ENCODE data around the gene RRP1. TPM values are rescaled to one million over a fixed set of nuclear protein-coding genes. Genes with fewer than 3 reads are reported as not detected.

The RRP1 gene
- total and polyA plus RNA-seq, 2 of the 13 experiments (the other 11 are each of a cell fraction or from before 2014, with no cell fraction given) = 20.1 to 35.1 TPM

GRCh38 chr21:43811262-43812105 is 22.1 kb downstream of the RRP1 start (continued):
- no peak for TF ChIP-seq ZNF572 (CRISPR knock-in tag; IDR thresholded peaks at IDR 0.05)

GRCh38 chr21:43812139-43812821 is 22.9 kb downstream of the RRP1 start:
- Histone ChIP-seq H3K4me3 (replicated peaks in 1 of 3; ENCODE audit: insufficient read depth in 1 of 3, low read depth in 2 of 3, low read length in 3 of 3) (peak overlapping the region in 1 of 3 experiments; percentile 27; a peak in 1 of 6 replicates), H3K9ac (ENCODE audit: insufficient read depth, low read depth, low read length) (no peak overlapping the region), H3K4me1 (ENCODE audit: insufficient read depth, low read length) (peaks cover 60% of the 10 kb centered on the region), H4K20me1 (ENCODE audit: insufficient read depth, low read length) (no peaks in the 10 kb centered on the region), H3K79me2 (ENCODE audit: insufficient read depth, low read length) (no peaks in the 10 kb centered on the region), H3K4me2 (ENCODE audit: low read depth, low read length) (0 out of 2 replicates have a peak overlapping the region, but pooled peaks have one; percentile 5), H2AFZ (ENCODE audit: low read length) (no peak overlapping the region), H3K36me3 (replicated peaks in 1 of 2; ENCODE audit: control insufficient read depth in 1 of 2, insufficient read depth in 2 of 2, low read length in 2 of 2) (no peaks in the 10 kb centered on the region; a peak in 1 of 5 replicates), H3K9me3 (ENCODE audit: low read length) (no peaks in the 10 kb centered on the region), H3K27ac (ENCODE audit: extremely low read length, insufficient read depth, low read length) (no peak overlapping the region), H3K27me3 (ENCODE audit: control insufficient read depth in 1 of 2, insufficient read depth in 2 of 2, low read length in 2 of 2) (peaks cover under 1 to 3% of the 10 kb centered on the region in 2 experiments; a peak in 3 of 5 replicates)
- 42% methylated on average over 15 of the region's 27 CpGs for WGBS (ENCODE audit: low lambda C conversion rate)
- intact Hi-C loops (cut with micrococcal nuclease; ENCODE audit: unreplicated experiment) (loop anchor here (10.0 kb wide), 1 partner anchor 103 kb away; no protein-coding TSS in a partner anchor), in situ Hi-C loops (cut with HindIII; ENCODE audit: extremely low pct_ligation_motif_present, low pct_unique_long_range_greater_than_20kb) (loop anchor here (5.0 kb wide), 1 partner anchor 125 kb away; no protein-coding TSS in a partner anchor)
- POLR2A ChIA-PET = no interaction called here
- DNase-seq (ENCODE audit: low spot score) = peak; percentile 21
- CTCF ChIA-PET (ENCODE audit: low intra/inter-chr PET ratio, low total read pairs) = no interaction called here
- FAIRE-seq = no peak
- ATAC-seq = no peak
- BruUV-seq (replicated peaks) = no TSS peak
- TF ChIP-seq AHR (CRISPR knock-in tag; IDR thresholded peaks at IDR 0.05) (0 out of 2 replicates have a peak, but pooled peaks have one; percentile 18), ZNF687 (CRISPR knock-in tag; IDR thresholded peaks at IDR 0.05) (0 out of 2 replicates have a peak, but pooled peaks have one; percentile 18), KDM2A (CRISPR knock-in tag; IDR thresholded peaks at IDR 0.05; ENCODE audit: borderline replicate concordance, low read depth) (peak; percentile 56; the same call in 1 of the 2 replicates), ATRX (CRISPR knock-in tag; IDR thresholded peaks at IDR 0.05; ENCODE audit: borderline replicate concordance) (no peak), USF2 (IDR thresholded peaks at IDR 0.05; ENCODE audit: low read depth, low read length) (peak; percentile 3; the same call in 1 of the 2 replicates), USF2 (CRISPR knock-in tag; IDR thresholded peaks at IDR 0.05; ENCODE audit: borderline replicate concordance) (no peak), HIC2 (CRISPR knock-in tag; IDR thresholded peaks at IDR 0.05; ENCODE audit: low read depth) (peak; percentile 53; the same call in 1 of the 2 replicates)
- TF ChIP-seq, protein P1, sequence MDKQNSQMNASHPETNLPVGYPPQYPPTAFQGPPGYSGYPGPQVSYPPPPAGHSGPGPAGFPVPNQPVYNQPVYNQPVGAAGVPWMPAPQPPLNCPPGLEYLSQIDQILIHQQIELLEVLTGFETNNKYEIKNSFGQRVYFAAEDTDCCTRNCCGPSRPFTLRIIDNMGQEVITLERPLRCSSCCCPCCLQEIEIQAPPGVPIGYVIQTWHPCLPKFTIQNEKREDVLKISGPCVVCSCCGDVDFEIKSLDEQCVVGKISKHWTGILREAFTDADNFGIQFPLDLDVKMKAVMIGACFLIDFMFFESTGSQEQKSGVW (CRISPR knock-in tag; IDR thresholded peaks at IDR 0.05; ENCODE audit: borderline replicate concordance) = no peak
